Cardiac fibroblast (primary cell): ENCODE results near the gene FBXW9.
"Not testable (repeated sequence)": the region's sequence is repeated elsewhere in the genome, so short reads cannot be mapped to it uniquely, and the experiment has no call there.

Experiments used
- DNase-seq, 2 donors: peaks; one replicate each; pipeline versions ENCODE4 v3.0.0 to v3.0.0-alpha.2; 2010; ENCODE audit warnings: low read depth in 2 of 2
- H3K4me3 ChIP-seq, 2 donors: replicated peaks in 1 of 2; 1 replicate in 1 of 2; 2 replicates in 1 of 2; pipeline ENCODE4 v1.5.1; 2011; ENCODE audit warnings: low read depth in 2 of 2, low read length in 2 of 2, mild to moderate bottlenecking in 2 of 2, moderate library complexity in 1 of 2
- CTCF ChIP-seq: IDR thresholded peaks from one replicate; pipeline ENCODE4 v1.5.1; 2011; ENCODE audit warnings: low read depth, mild to moderate bottlenecking, low read length, inconsistent platforms

Gene FBXW9

GRCh38 chr19:12722566-12723380 is 26.3 kb upstream of the FBXW9 start:
- DNase-seq: peak; percentile 99 to 100
- H3K4me3 ChIP-seq: peak overlapping the region; percentile 69 to 78
- TF ChIP-seq CTCF: no peak

- DNase-seq: peak; percentile 65 to 90
Measured at GRCh38 chr19:12721656-12722565, 25.5 kb upstream of the FBXW9 start.

GRCh38 chr19:12720851-12721655 is 24.6 kb upstream of the FBXW9 start:
- TF ChIP-seq CTCF: no peak
- peak overlapping the region; percentile 69 to 78 for H3K4me3 ChIP-seq
- peak; percentile 27 to 35 for DNase-seq

More at GRCh38 chr19:12721656-12722565, 25.5 kb upstream of the FBXW9 start:
- TF ChIP-seq CTCF: no peak
- H3K4me3 ChIP-seq: peak overlapping the region; percentile 69 to 78

GRCh38 chr19:12720296-12720695 is 23.9 kb upstream of the FBXW9 start:
- DNase-seq: no peak
- no peak for TF ChIP-seq CTCF
- peak overlapping the region; percentile 69 to 78 for H3K4me3 ChIP-seq

GRCh38 chr19:12715929-12716328 is 19.5 kb upstream of the FBXW9 start:
- H3K4me3 ChIP-seq: no peak overlapping the region
- no peak for TF ChIP-seq CTCF
- no peak for DNase-seq

GRCh38 chr19:12715102-12715501 is 18.7 kb upstream of the FBXW9 start:
- DNase-seq: no peak
- no peak overlapping the region for H3K4me3 ChIP-seq
- no peak for TF ChIP-seq CTCF

GRCh38 chr19:12713304-12713703 is 16.9 kb upstream of the FBXW9 start:
- not testable (repeated sequence) for H3K4me3 ChIP-seq, DNase-seq

- DNase-seq, H3K4me3 ChIP-seq: not testable (repeated sequence)
Measured at GRCh38 chr19:12712077-12712476, 15.6 kb upstream of the FBXW9 start.
